Bronchial epithelial cell (primary cell): ENCODE data around the gene MRPS35. TPM values are rescaled to one million over a fixed set of nuclear protein-coding genes. Genes with fewer than 3 reads are reported as not detected.

Experiments used
- DNase-seq: peaks from one replicate; pipeline ENCODE4 v3.0.0-alpha.2; 2010; ENCODE audit warnings: low read depth
- FAIRE-seq: peaks from 2 replicates; lab custom pipeline; 2011; peaks lifted over from hg19 to GRCh38; lab: Jason Lieb, UNC
- H3K27me3 ChIP-seq: 2 replicates; pipeline ENCODE4 v1.5.1; 2011; ENCODE audit warnings: low read length; ENCODE audit not compliant: control insufficient read depth, insufficient read depth
- H3K36me3 ChIP-seq: 2 replicates; pipeline ENCODE4 v1.5.1; 2011; ENCODE audit warnings: low read length; ENCODE audit not compliant: control insufficient read depth, insufficient read depth
- H3K4me3 ChIP-seq: 2 replicates; pipeline ENCODE4 v1.5.1; 2011; ENCODE audit warnings: mild to moderate bottlenecking, low read depth, low read length, control low read depth
- CTCF ChIP-seq: IDR thresholded peaks from 2 replicates; pipeline ENCODE4 v1.5.1; 2011; ENCODE audit warnings: mild to moderate bottlenecking, moderate library complexity, low read length, control low read depth, inconsistent platforms; ENCODE audit not compliant: insufficient read depth, severe bottlenecking
- total RNA-seq: library from RNA; depleted of rRNA; stranded (reverse); fragments of >200 nt; gene quantifications from 2 replicates; pipeline ENCODE4 v1.2.1, GENCODE V29; 2014

The MRPS35 gene
- total RNA-seq, 1 donor from 2014 or later, result 69.8 TPM

DNA sequence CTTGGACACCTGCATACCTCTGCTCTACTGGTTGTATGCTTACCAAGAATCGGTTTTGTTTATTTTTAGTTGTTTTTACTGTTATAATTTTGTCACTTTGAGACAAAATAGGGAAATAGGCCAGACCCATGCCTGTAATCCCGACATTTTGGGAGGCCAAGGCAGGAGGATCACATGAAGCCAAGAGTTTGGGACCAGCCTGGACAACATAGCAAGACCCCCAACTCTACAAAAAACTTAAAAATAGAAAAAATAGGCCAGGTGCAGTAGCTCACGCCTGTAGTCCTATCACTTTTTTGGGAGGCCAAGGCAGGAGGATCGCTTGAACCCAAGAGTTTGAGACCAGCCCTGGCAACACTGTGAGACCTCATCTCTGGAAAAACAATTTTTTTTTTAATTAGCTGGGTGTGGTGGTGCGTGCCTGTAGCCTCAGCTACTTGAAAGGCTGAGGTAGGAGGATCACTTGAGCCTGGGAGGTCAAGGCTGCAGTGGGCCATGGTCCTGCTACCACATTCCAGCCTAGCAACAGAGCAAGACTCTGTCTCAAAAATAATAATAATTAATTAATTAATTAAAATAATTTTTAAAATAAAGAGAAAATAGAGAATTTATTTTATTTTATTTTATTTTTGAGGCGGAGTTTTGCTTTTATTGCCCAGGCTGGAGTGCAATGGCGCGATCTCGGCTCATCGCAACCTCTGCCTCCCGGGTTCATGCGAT lies 1.3 kb upstream of the MRPS35 start:
- peaks cover 6% of the 10 kb centered on the region for H3K36me3 ChIP-seq
- no peak for TF ChIP-seq CTCF
- no peak overlapping the region for H3K4me3 ChIP-seq
- H3K27me3 ChIP-seq, result no peaks in the 10 kb centered on the region
- FAIRE-seq (no peak), DNase-seq (no peak)

GRCh38 chr12:27709932-27710591 lies 570 bp upstream of the MRPS35 start:
- no peak for TF ChIP-seq CTCF
- FAIRE-seq (no peak), DNase-seq (peak; percentile 66)
- peaks cover 6% of the 10 kb centered on the region for H3K36me3 ChIP-seq
- H3K4me3 ChIP-seq, result peak overlapping the region; percentile 70
- H3K27me3 ChIP-seq, result no peaks in the 10 kb centered on the region

GRCh38 chr12:27711317-27711682 lies 668 bp downstream of the MRPS35 start:
- DNase-seq (peak; percentile 33), FAIRE-seq (no peak)
- no peak for TF ChIP-seq CTCF
- peak overlapping the region; percentile 70 for H3K4me3 ChIP-seq
- H3K36me3 ChIP-seq, result peaks cover 8% of the 10 kb centered on the region
- no peaks in the 10 kb centered on the region for H3K27me3 ChIP-seq

DNA sequence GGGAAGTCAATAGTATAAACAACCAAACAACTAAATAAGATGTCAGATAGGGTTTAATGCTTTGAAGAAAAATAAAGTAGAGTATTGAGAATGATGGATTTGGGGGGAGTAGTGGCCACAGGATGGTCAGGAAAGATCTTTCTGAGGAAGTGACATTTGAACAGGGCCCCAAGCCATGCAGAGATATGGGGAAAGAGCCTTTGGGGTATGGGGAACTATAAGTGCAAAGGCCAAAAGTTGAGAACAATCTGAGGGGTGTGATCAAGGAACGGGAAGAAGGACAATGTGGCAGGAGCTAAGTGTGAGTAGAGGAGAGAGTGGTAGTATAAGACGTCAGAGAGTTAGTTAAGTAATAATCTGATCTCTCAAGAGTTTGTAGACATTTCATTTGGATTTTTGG lies 1.3 kb downstream of the MRPS35 start:
- peak overlapping the region; percentile 70 for H3K4me3 ChIP-seq
- H3K27me3 ChIP-seq, result no peaks in the 10 kb centered on the region
- DNase-seq (no peak), FAIRE-seq (no peak)
- H3K36me3 ChIP-seq, result peaks cover 11% of the 10 kb centered on the region
- TF ChIP-seq CTCF, result no peak

GRCh38 chr12:27723212-27723611 lies 12.6 kb downstream of the MRPS35 start:
- DNase-seq, result no peak
- no peak for FAIRE-seq
- no peaks in the 10 kb centered on the region for H3K27me3 ChIP-seq
- no peak for TF ChIP-seq CTCF
- no peak overlapping the region for H3K4me3 ChIP-seq
- peaks cover 3% of the 10 kb centered on the region for H3K36me3 ChIP-seq
